Stimulated activated CD8-positive, alpha-beta memory T cell treated with anti-CD3 and anti-CD28 coated beads, Interleukin-12 subunit alpha, Interleukin-12 subunit beta, amount 100 ng/mL, for 1 hour (primary cell): ENCODE measurements around the gene PKP3.
"Not testable (repeated sequence)": the region's sequence is repeated elsewhere in the genome, so short reads cannot be mapped to it uniquely, and the experiment has no call there.

Experiments used
- DNase-seq: peaks from one replicate; pipeline ENCODE4 v3.0.0-alpha.2; 2020; ENCODE audit warnings: low read depth

The PKP3 gene

GRCh38 chr11:429931-430456 is 36.0 kb downstream of the PKP3 start:
- DNase-seq: no peak

DNA sequence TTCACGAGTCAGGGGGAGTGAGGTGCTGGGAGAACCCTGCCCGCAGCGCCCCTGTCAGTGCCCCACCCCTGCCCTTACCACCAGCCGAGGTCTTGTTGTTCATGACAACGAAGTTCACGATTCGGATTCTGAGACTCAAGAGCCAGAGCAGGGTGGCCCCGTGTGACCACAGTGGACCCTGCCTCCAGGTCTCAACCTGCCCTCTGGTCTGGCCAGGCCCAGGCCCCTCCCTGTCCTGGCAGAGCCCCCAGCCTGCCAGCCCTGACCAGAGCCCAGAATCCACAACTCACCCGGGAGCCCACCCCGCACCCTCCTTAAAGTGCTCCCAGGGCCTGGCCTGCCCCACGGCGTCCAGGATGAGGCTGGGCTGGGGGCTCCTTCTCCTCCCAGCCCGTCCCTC is 37.9 kb downstream of the PKP3 start:
- no peak for DNase-seq

GRCh38 chr11:432501-433100 is 38.6 kb downstream of the PKP3 start:
- no peak for DNase-seq

DNA sequence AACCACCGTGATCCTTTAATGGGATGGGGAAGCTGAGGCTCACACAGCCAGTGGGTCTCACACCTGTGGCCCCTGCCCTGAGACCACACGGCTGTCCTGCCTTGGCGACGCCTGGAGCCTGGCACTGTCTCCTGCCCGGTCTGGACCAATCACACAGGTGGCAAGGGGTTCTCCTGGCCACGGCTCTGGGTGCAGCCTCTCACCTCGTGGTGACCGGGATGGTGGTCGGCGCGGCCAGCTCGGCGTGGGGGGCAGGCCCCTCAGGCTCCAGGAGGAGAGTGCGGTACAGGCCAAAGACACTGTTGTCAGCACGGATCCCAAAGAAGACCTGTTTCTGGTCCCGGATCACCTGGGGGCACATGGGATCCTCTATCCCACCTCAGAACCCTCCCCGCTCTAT is 39.1 kb downstream of the PKP3 start:
- no peak for DNase-seq

DNA sequence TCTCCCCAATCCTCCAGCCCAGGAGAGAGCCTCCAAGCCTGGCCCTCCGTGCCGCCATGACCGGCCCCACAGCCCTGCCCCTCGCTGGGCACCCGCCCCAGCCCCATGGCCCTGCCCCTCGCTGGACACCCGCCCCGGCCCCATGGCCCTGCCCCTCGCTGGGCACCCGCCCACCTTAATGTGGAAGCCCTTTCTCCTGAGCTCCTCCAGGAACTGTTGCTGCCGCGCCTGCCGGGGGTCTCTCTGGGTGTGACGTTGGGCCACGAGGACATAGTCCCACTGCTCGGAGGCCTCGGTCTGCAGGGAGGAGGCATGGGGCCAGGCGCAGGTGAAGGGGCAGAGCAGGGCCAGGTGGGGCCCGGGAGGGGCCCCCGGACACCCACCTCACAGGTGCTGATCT is 39.6 kb downstream of the PKP3 start:
- DNase-seq: no peak

- DNase-seq: no peak
Observed at GRCh38 chr11:434496-434895, 40.5 kb downstream of the PKP3 start.

DNA sequence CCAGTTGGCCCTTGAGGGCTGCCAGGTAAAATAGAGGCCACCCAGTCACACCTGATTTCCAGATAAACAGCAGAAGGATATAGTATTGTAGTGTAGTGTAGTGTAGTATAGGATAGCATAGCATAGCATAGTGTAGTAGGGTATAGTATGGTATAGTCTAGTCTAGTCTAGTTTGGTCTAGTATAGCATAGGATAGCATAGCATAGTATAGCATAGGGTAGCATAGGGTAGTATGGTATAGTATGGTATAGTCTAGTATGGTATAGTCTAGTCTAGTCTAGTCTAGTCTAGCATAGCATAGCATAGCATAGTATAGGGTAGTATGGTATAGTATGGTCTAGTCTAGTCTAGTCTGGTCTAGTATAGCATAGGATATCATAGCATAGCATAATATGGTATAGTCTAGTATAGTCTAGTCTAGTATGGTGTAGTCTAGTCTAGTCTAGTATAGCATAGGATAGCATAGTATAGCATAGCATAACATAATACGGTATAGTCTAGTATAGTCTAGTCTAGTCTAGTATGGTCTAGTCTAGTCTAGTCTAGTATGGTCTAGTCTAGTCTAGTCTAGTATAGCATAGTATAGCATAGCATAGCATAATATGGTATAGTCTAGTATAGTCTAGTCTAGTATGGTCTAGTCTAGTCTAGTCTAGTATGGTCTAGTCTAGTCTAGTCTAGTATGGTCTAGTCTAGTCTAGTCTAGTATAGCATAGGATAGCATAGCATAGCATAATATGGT is 41.2 kb downstream of the PKP3 start:
- not testable (repeated sequence) for DNase-seq

DNA sequence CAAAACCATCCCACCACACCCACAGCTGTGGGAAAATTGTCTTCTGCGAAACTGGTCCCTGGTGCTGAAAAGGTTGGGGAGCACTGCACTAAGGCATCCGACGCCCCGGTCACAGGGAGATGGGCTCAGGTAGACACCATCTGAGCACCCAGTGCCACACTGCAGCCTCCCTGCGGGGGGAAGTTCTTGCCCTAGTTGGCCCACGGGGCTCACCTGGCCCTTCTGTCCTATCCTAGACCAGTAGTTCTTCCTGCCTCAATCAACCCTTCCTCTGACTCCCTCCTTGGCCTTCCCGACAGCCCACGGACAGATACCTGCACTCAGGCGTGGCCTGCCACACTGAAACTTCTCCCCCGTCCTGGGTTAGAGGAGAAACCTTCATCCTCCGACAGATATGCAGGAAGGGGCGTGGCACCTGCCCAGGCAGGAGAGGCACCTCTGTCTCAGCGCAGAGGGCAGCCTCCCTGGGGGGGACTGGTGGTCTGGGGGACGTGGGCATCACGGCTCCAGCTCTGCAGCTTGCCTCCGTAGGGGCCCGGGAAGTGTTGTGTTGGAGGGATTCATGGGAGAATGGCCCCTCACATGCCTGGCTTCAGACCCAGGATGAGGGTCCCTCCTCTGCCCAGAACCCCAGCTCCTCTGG is 43.3 kb downstream of the PKP3 start:
- no peak for DNase-seq

DNA sequence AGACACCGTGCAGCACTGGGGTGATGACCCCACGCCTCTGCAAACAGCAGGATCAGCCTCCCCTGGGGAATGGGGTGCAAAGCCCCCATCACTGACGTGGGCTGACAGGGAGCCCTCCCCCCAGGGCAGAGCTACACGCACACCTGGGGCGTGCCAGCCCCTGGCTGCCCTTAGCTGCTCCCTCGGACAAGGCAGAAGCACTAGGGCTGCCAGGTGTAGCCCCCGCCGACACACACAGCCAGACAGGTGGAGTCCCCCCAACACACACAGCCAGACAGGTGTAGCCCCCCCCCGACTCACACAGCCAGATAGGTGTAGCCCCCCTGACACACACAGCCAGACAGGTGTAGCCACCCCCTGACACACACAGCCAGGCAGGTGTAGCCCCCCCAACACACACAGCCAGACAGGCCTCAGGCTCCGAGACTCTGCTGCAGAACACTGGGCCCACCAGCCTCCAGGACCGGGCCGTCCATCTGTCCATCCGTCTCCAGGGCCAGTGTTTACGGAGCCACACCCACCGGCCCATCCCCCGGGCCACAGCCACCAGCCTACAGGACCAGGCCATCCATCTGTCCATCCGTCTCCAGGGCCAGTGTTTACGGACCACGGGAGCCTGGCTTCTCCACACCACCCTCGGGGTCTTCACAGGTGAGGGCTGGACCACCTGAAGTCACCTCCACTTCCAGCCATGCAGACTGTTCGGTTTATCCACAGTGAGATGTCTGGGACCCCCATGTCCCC is 44.3 kb downstream of the PKP3 start:
- DNase-seq: no peak

DNA sequence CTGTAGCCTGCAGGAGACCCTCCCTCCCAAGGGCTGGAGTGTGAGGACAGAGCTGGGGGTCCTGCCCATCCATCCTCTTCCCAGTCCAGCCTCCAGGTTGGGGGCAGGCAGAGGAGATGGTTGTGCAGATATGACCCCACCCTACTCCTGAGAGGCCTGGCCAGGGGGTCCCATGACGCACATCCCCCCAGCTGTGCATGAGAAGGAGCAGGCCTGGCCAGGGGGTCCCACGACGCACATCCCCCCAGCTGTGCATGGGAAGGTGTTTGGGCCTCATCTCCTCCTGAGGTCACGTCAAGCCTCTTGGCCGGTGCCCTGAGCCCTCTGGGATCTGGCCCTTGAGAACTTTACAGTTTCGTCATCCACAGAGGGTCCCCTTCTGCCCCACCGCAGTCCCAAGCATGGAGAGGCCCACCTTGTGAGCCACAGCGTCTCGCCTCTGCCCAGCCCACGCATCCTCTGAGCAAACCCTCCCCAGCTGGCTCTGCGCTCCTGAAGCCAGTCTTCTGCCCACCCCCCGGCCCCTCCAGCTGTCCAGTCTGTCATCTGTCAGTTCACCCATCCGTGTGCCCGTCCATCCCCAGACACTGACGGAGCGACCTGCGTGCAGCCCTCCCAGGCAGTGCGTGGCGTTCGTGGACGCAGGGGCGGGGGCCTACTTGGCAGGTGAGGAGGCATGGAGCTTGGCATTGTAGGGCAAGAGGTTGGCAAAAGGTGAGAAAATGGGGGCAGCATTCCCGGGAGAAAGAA is 45.5 kb downstream of the PKP3 start:
- DNase-seq: no peak

DNA sequence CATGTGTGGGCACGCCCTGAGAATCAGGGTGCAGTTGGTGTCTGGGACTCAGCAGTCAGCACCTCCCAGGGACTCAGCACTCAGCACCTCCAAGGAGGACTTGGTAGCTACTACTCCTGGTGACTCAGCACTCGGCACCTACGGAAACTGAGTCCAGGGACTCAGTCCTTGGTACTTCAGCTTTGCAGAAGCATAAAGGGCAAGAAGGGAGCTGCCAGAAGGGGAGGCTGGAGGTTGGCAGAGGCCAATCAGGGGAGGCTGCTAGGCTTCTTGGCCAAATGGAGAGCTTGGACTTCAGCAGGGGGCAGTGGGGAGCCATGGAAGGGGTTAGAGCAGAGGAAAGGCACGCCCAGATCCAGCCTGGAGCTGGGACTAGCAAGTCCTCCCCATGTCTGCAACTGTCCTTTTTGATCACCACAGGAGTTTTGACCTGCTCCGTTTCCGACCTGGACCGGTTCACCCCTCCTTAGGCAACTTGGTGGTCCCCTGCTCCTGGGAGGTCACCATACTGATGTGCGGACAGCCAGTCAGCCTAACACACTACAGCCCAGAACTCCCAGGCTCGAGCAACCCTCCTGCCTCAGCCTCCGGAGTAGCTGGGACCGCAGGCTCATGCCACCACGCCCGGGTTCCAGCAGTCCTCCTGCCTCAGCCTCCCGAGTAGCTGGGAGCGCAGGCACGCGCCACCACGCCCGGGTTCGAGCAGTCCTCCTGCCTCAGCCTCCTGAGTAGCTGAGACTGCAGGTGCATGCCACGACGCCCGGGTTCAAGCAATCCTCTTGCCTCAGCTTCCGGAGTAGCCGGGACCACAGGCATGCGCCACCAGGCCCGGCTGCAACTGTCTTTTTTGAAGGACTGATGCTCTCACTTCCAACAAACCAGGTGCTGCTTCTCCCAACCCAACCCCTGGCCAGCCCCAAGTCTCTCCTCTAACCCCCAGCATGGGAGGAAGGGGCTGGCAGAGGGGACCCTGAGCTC is 46.3 kb downstream of the PKP3 start:
- no peak for DNase-seq

- no peak for DNase-seq
Observed at GRCh38 chr11:441043-441417, 47.0 kb downstream of the PKP3 start.

DNA sequence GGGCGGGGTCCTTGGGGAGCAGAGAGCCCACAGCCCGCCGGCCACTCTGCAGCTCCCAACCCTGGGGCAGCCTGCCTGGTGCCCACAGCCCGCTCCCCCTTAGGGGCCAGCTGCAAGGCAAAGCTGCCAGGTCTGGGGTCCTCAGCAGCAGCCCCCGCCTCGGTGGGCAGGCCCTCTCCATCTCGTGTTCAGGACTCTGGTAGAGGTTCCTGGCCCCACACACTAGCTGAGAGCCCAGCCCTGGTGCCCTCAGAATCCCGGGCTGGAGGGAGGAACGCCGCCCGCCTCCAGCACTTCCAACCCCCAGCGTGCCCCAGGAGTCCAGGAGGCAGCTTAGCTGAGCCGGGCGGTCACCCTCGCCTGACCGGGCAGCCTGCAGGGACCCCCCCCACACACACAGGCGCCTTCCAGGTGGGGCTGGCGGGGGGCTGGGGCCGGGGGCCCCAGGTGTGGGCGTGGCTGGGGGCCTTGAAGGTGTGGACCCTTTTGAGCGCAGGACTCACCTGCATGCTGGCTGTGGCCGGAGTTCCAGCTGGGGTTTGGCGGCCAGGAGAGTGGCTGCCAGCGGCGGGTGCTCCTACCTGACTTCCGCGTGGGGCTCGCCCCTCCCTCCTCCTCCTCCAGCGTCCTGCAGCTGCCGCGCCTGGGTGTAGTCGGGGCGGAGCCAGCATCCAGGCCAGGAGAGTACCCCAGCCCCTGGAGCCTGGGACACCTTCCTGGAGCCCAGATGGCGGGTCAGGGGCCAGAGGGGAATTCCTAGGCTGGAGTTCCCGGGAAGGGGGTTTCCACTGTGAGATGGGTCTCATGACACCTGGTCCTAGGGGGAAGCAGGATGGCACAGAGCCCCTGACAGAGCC is 47.6 kb downstream of the PKP3 start, which contains the start of gene ANO9:
Gene ANO9 (minus strand): TSS at position 594 of the 857 bp plus-strand sequence. CDS start 85 bp downstream, at position 509.
- DNase-seq: peak; percentile 37

DNA sequence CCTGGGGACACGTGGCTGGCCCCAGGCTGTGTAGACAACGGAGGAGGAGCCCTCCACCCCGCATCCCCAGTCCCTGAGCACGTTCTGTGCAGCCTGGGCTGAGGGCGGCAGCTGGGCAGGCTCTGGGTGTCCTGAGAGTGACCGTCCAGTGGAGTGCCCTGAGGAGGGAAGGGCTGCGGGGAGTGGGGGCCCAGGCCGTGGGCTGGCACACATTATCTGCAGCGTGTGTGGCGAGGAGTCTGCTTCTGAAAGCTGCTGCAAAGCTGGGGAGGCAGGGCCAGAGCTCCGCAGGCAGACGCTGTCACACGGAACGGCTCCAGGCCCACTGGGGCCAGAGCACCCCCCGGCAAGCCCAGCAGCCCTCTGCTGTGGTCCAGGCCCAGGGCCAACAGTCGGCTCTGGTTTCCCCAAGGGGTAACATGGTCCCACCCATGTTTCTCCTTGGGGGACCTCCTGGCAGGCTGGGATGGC is 48.6 kb downstream of the PKP3 start:
- DNase-seq: no peak

DNA sequence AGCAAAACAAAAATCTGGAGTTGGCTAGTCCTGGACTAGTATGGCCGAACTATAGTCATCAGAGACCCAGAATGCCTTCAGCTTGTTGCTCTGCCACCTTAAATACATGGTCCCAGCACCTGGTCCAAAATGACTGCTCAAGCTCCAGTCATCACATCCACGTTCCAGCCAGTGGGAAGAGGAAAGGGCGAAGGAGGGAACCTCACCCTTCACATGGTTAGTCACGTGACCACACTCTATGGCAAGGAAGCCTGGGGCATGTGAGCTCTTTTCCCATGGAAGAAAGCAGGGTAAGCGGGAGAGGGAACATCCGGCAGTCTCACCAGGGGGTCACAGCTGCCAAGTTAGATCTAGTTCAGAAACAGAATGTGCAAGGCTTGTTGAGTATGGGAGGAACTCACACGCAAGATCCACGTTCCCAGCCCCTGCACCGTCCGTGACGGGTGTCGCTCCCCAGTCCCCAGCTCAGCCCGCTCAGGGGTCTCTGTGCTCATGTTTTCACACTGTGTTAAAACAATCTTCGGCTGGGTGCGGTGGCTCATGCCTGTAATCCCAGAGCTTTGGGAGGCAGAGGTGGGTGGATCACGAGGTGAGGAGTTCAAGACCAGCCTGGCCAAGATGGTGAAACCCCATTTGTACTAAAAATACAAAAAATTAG is 49.7 kb downstream of the PKP3 start:
- DNase-seq: no peak

DNA sequence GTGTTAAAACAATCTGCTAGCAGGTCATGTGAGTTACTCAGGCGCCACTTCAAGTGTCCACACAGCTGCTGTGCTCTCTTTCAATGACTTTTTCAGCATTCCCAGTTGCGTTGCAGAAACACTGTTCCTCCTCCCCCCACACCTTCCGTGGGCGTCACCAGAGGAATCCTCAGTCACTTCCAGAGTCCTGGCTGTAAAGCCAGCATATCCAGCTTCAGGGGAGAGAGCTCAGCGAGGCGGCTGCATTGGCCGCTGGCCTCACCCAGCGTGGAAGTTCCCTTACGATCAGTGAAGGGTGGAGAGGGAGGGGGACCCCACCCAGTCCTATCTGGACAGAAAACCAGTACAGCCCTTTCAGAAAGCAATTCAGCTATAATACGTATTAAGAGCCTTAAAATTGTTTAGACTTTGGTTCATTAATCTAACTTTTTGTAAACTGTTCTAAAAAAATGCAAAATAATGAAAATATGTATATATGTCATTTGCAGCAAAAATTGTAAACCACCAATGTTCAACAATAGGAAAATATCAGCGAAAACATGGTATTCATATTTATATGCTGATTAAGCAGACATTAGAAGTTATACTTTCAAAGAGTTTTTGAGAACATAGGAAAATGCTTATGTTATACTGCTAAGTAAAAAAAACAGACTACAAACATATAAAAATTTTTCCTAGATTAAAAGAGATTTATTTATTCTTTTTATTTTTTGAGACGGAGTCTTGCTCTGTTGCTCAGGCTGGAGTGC is 50.6 kb downstream of the PKP3 start:
- DNase-seq: no peak

DNA sequence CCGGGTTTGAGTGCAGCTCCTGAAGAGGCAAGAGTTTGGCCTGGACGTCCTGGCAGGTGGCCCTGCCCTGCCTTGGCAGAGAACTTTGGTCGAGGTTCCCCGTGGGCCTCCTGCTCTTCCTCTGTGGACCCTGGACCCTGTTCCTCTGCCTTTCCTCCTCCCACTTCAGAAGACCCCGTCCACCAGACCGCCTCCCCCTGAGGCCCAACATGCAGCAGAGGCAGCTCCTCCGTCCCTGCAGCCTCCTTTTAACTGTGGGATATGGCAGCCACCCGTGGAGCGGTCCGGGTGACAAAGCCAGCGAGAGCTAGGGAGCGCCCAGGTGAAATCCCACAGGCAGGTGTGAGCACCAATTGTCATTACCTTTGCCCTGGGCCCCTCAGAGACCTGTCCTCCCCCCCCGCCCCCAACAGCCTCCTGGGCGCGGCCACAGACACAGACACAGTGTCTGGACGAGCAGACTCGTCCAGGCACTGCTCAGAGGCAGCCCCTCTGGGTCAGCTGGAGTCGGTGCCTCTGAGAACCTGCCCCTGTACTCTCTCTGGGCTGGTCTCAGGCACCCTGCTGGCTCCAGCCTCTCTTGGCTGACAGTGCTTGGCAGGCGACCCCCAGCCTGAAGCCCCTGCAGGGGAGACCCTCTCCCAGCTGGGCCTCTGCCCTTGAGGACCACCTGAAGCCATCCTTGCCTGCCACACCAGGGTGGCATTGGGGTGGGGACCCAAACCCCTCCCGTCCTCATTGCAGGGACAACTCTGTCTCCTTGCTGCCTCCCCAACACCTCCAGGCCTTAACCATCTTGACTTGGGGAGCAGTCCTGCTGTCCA is 52.0 kb downstream of the PKP3 start:
- no peak for DNase-seq
